GM23338 (cell line): Measurements from ENCODE around the gene IGDCC3. TPM values are rescaled to one million over a fixed set of nuclear protein-coding genes. Genes with fewer than 3 reads are reported as not detected.

ENCODE experiments used
- ATAC-seq: fragments of 200-7000 bp; cut with Tn5 transposase; 3 replicates; pipeline ENCODE4 v1.9.1; 2020
- DNase-seq: peaks from one replicate; pipeline ENCODE4 v3.0.0-alpha.2; 2015; ENCODE audit warnings: low spot score
- H2AFZ ChIP-seq: fragments of 200-600 bp; sonication (generic); 2 replicates; pipeline ENCODE4 v1.8.0; 2016; ENCODE audit warnings: antibody characterized with exemption, mild to moderate bottlenecking, moderate library complexity
- H3F3A ChIP-seq: fragments of 200-600 bp; sonication (generic); replicated peaks from 2 replicates; pipeline ENCODE4 v1.8.0; 2017; ENCODE audit warnings: antibody characterized with exemption, mixed run types, low read depth
- H3K27ac ChIP-seq: fragments of 200-600 bp; sonication (generic); 2 replicates; pipeline ENCODE4 v1.6.1; 2016; ENCODE audit warnings: low read depth
- H3K27me3 ChIP-seq: fragments of 200-600 bp; sonication (generic); 2 replicates; pipeline ENCODE4 v1.8.0; 2016; ENCODE audit warnings: mild to moderate bottlenecking, mixed run types, moderate library complexity; ENCODE audit not compliant: insufficient read depth
- H3K36me3 ChIP-seq: fragments of 200-600 bp; sonication (generic); 2 replicates; pipeline ENCODE4 v1.8.0; 2016; ENCODE audit warnings: mild to moderate bottlenecking; ENCODE audit not compliant: insufficient read depth
- H3K4me1 ChIP-seq: fragments of 200-600 bp; sonication (generic); 2 replicates; pipeline ENCODE4 v1.8.0; 2016; ENCODE audit warnings: mild to moderate bottlenecking, moderate library complexity; ENCODE audit not compliant: insufficient read depth
- H3K4me2 ChIP-seq: fragments of 200-600 bp; sonication (generic); 2 replicates; pipeline ENCODE4 v1.7.1; 2017; ENCODE audit warnings: mixed run types
- H3K4me3 ChIP-seq: fragments of 200-600 bp; sonication (generic); 2 replicates; pipeline ENCODE4 v1.6.1; 2016; ENCODE audit warnings: mixed run types
- H3K79me2 ChIP-seq: fragments of 200-600 bp; sonication (generic); replicated peaks from 2 replicates; pipeline ENCODE4 v1.8.0; 2017; ENCODE audit warnings: mild to moderate bottlenecking; ENCODE audit not compliant: insufficient read depth
- H3K9me2 ChIP-seq: fragments of 200-600 bp; sonication (generic); 2 replicates; pipeline ENCODE4 v1.8.0; 2017; ENCODE audit not compliant: insufficient read depth
- H4K20me1 ChIP-seq: fragments of 200-600 bp; sonication (generic); replicated peaks from 2 replicates; pipeline ENCODE4 v1.8.0; 2017; ENCODE audit warnings: mild to moderate bottlenecking; ENCODE audit not compliant: insufficient read depth
- H3K27ac Mint-ChIP-seq: 2 replicates; pipeline ENCODE4 v1.8.0; 2020; ENCODE audit warnings: inconsistent platforms, mild to moderate bottlenecking, moderate library complexity, mixed read lengths
- H3K27me3 Mint-ChIP-seq: 3 replicates; pipeline ENCODE4 v1.8.0; 2022; ENCODE audit warnings: low read depth, mild to moderate bottlenecking, moderate library complexity, mixed read lengths, inconsistent platforms; ENCODE audit not compliant: insufficient read depth, poor library complexity
- H3K36me3 Mint-ChIP-seq: 3 replicates; pipeline ENCODE4 v1.8.0; 2021; ENCODE audit warnings: low read depth, mild to moderate bottlenecking, inconsistent platforms, moderate library complexity, mixed read lengths
- H3K4me1 Mint-ChIP-seq: 3 replicates; pipeline ENCODE4 v1.8.0; 2020; ENCODE audit warnings: mild to moderate bottlenecking, inconsistent platforms, mixed read lengths
- H3K4me3 Mint-ChIP-seq: 3 replicates; pipeline ENCODE4 v1.8.0; 2021; ENCODE audit warnings: moderate library complexity, mild to moderate bottlenecking, inconsistent platforms, mixed read lengths
- H3K9me3 Mint-ChIP-seq: 3 replicates; pipeline ENCODE4 v1.8.0; 2020; ENCODE audit warnings: moderate library complexity, mild to moderate bottlenecking, inconsistent platforms, mixed read lengths
- CREB1 ChIP-seq: fragments of 250-450 bp; sonication (Bioruptor Pico); IDR thresholded peaks from 2 replicates; pipeline ENCODE4 v1.5.0; 2020; ENCODE audit warnings: low read depth, mild to moderate bottlenecking, moderate library complexity
- ETS1 ChIP-seq: IDR thresholded peaks from 2 replicates; pipeline ENCODE4 v1.6.1; 2016; ENCODE audit warnings: antibody characterized with exemption
- EZH2 ChIP-seq: fragments of 200-600 bp; sonication (generic); IDR thresholded peaks from one replicate; pipeline ENCODE4 v1.8.0; 2017; ENCODE audit warnings: antibody characterized with exemption, mild to moderate bottlenecking, low read depth; ENCODE audit not compliant: unreplicated experiment
- EZH2phosphoT487 ChIP-seq: fragments of 200-600 bp; sonication (generic); IDR thresholded peaks from one replicate; pipeline ENCODE4 v1.8.1; 2018; ENCODE audit warnings: antibody characterized with exemption; ENCODE audit not compliant: unreplicated experiment
- JUNB ChIP-seq: IDR thresholded peaks from one replicate; pipeline ENCODE4 v1.6.1; 2016; ENCODE audit warnings: antibody characterized with exemption; ENCODE audit not compliant: unreplicated experiment
- NANOG ChIP-seq: IDR thresholded peaks from 2 replicates; pipeline ENCODE4 v1.6.1; 2016; ENCODE audit warnings: antibody characterized with exemption, borderline replicate concordance
- REST ChIP-seq: IDR thresholded peaks from one replicate; pipeline ENCODE4 v1.6.1; 2018; ENCODE audit warnings: antibody characterized with exemption; ENCODE audit not compliant: unreplicated experiment
- ZNF114 ChIP-seq: fragments of 250-450 bp; sonication (Bioruptor Pico); IDR thresholded peaks from 2 replicates; pipeline ENCODE4 v1.5.0; 2020; ENCODE audit warnings: mild to moderate bottlenecking, moderate library complexity
- ZNF331 ChIP-seq: fragments of 250-450 bp; sonication (Bioruptor Pico); IDR thresholded peaks from 2 replicates; pipeline ENCODE4 v1.5.0; 2020; ENCODE audit warnings: low read depth, mild to moderate bottlenecking, moderate library complexity
- ZNF462 ChIP-seq: fragments of 250-450 bp; sonication (Bioruptor Pico); IDR thresholded peaks from 2 replicates; pipeline ENCODE4 v1.5.0; 2020; ENCODE audit warnings: mild to moderate bottlenecking, moderate library complexity
- polyA plus RNA-seq: library from polyadenylated mRNA; unstranded; fragments of >200 nt; fragmentation: Nextera tagmentation; extraction: Ambion mirVana; gene quantifications from 2 replicates; pipeline ENCODE4 v1.2.1, GENCODE V29; 2016
- total RNA-seq: library from RNA; depleted of rRNA; stranded (reverse); fragments of >200 nt; shearing (Covaris generic); gene quantifications from 2 replicates; pipeline ENCODE4 v1.2.3, GENCODE V29; 2014

IGDCC3 gene
- total and polyA plus RNA-seq, 2 experiments from 2014 or later = 15.3 to 30.7 TPM

GRCh38 chr15:65333856-65334255, 43.9 kb downstream of the IGDCC3 start:
- Histone ChIP-seq H4K20me1 (no peaks in the 10 kb centered on the region; the same call in 1 of the 2 replicates), H3F3A (0 out of 2 replicates have a peak, but pooled peaks cover 9% of the 10 kb centered on the region), H3K4me1 (peaks cover 61% of the 10 kb centered on the region), H3K4me2 (peak overlapping the region; percentile 43), H2AFZ (no peak overlapping the region), H3K36me3 (no peaks in the 10 kb centered on the region), H3K27ac (no peak overlapping the region), H3K4me3 (no peak overlapping the region), H3K27me3 (no peaks in the 10 kb centered on the region), H3K79me2 (no peaks in the 10 kb centered on the region), H3K9me2 (no peaks in the 10 kb centered on the region)
- Mint-ChIP-seq H3K27me3 (peaks cover 9% of the 10 kb centered on the region), H3K36me3 (peaks cover 24% of the 10 kb centered on the region), H3K9me3 (no peaks in the 10 kb centered on the region), H3K4me1 (peaks cover 61% of the 10 kb centered on the region), H3K27ac (peak overlapping the region; percentile 66; the same call in 1 of the 2 replicates), H3K4me3 (no peak overlapping the region; the same call in 2 of the 3 replicates)
- ATAC-seq (peak; percentile 4), DNase-seq (no peak)
- TF ChIP-seq CREB1 (CRISPR knock-in tag) = no peak
- no peak for TF ChIP-seq ZNF114 (CRISPR knock-in tag)
- TF ChIP-seq NANOG = no peak
- no peak for TF ChIP-seq ZNF331
- TF ChIP-seq EZH2phosphoT487 = no peak
- no peak for TF ChIP-seq EZH2
- no peak for TF ChIP-seq ZNF462
- no peak for TF ChIP-seq JUNB
- no peak for TF ChIP-seq ETS1
- no peak for TF ChIP-seq REST
